ENCODE data around the gene OMA1.
A peak's percentile ranks its signal among the peaks of the same experiment; 100 is the strongest.
"Not testable (repeated sequence)": the region's sequence is repeated elsewhere in the genome, so short reads cannot be mapped to it uniquely, and the experiment has no call there.

OMA1 gene

DNA sequence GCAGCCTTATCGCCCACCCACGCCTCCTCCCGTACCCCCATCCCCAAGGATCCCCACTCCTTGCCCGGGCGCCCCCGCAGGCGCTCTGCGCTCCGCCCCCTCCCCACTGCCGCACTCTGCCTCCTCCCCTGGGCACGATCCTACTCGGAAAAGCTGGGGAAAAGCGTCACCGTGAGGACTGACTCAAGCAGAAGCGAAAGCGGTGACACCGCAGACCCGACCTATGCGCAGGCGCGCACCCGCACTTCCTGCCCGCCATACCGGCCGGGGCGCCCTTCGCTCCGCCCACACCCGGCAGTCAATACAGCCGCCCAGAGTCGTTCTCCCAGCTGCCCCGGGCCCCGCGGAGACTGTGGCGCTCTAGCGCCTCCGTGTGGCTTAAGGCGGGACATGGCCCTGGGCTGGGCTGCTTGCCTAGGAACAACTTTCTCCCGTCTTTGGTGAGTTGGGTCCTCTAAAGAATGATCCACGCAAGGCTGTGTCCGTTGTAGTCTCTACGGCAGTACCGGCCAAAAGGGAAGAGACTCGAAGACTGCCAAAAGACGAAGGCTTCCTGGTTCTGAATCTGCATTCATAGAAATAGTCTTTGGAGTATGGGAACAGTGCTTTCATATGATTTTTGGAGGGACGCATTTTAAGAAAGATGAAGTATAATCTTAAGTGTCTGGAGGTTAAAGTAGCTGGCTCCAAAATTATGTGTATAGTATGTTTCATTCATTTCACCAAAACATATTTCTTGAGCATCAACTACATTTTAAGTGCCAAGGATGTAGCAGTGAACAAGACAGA lies at the start of gene OMA1:
OMA1 (minus strand) TSS at position 207 of the 789 bp plus-strand sequence. CDS start 7,432 bp downstream, outside the sequence.
- peak; percentile 94 for DNase-seq (ENCODE audit: low read depth)
- H3K4me3 ChIP-seq (ENCODE audit: low read depth, low read length), result peak within 1 kb of the TSS; percentile 70

DNA sequence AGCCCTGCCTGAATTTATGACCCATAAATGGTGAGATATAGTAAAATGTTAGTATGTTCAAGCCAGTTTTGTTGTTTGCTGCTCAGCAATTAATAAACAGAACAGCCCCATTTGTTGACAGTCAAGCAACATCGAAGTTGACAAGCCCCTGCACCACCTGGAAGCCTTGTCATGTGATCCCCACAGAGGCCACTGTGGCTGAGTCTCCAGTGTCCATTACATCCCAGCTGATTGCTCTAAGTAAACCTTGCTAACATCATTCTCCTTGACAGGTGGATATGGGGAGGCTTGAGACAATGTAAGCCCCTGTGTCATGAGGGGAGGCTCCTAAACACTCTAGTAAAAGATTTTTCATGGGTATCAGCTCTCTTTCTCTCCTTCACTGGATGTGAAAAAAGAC lies 48.0 kb upstream of the OMA1 start:
- no peak overlapping the region for H3K4me3 ChIP-seq (ENCODE audit: low read depth, low read length)
- DNase-seq (ENCODE audit: low read depth), result no peak

DNA sequence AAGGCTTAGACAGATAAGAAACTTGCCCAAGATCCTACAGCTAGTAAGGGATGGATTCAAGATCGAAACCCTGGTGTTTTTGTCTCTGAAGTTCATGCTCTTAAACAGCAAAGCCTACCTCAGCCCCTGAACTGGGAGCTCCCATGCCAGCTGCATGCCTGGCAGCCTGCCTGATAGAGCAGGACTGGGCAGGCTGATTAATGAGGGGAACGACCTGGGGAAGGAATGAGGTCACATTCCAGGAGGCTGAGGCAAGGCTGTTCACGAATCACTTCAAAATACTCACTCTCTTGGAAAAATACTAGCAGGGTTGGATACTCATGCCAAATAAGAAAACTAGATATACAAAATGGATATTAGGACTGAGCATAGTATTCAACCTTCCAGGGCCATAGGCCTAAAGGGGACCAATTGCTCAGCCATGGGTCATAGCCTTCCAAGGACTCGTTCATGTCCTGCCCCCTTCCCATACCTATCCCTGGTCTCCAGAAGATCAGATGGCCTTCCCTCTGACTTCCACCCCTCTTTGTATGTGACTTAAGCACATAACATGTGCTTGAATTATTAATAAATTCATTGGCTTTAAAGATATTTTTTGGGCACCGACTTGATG lies 46.1 kb upstream of the OMA1 start:
- no peak overlapping the region for H3K4me3 ChIP-seq (ENCODE audit: low read depth, low read length)
- DNase-seq (ENCODE audit: low read depth), result peak; percentile 74

DNA sequence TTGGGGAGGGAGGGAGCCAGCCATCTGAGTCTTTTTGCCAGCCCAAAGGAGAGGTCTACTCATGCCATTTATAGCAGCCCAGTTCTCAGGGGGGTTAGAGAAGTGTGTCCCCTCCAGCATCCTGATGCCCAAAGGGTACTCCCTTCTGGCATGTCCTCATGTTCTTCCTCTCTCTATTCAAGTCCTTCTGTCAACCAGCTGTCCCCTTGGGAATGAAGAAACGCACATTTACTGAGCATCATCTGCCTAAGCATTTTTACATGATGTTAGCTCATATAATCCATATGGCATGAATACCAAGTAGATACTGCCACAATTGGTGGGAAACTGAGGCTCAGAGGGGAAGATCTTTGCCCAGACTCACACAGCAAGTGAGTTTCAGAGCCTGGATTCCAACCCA lies 45.3 kb upstream of the OMA1 start:
- DNase-seq (ENCODE audit: low read depth), result no peak

DNA sequence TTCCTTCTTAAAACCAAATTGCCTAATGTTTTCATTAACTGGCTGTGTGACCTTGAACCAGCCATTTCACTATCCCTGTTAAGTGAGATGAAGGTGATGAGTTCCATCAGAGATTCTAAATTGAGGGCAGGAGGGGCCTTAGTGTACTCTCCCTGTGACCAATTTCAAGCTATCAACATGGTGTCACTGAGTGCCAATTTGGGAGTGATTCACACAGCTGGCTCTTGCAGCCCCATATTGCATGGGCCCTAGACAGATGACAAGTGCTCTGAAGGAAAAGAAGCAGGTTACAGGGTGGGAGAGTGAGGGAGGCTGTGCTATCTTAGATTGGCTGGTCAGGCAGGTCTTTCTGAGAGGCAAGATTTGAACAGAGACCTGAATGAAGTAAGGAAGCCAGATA lies 43.5 kb upstream of the OMA1 start:
- no peak overlapping the region for H3K4me3 ChIP-seq (ENCODE audit: low read depth, low read length)
- DNase-seq (ENCODE audit: low read depth), result no peak

More for the DNA sequence above, 45.3 kb upstream of the OMA1 start:
- H3K4me3 ChIP-seq (ENCODE audit: low read depth, low read length), result no peak overlapping the region

DNA sequence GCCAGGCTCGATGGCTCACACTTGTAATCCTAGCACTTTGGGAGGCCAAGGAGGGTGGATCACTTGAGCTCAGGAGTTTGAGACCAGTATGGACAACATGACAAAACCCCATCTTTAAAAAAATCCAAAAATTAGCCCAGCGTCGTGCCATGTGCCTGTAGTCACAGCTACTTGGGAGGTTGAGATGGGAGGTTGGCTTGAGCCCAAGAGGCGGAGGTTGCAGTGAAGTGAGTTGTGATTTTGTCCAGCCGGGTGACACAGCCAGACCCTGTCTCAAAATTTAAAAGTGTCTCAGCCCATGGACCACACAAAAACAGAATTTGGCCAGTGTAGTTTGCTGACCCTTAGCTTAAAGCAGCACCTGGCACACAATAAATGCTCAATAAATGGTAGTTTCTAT lies 41.9 kb upstream of the OMA1 start:
- no peak overlapping the region for H3K4me3 ChIP-seq (ENCODE audit: low read depth, low read length)
- DNase-seq (ENCODE audit: low read depth), result no peak

DNA sequence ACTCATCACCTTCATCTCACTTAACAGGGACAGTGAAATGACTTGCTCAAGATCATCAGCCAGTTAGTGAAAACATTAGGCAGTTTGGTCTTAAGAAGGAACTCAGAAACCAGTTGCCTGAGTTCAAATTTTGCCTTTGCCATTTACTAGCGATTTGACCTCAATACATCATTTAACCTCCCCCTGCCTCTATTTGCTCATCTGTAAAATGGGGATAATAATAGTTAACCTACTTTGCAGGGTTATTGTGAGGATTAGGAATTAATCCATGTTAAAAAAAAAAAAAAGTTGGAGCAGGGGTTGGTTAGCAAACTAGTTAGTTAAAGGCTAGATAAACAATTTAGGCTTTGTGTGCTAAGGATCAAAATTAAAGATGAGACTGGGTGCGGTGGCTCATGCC lies 41.1 kb upstream of the OMA1 start:
- no peak for DNase-seq (ENCODE audit: low read depth)
- H3K4me3 ChIP-seq (ENCODE audit: low read depth, low read length), result no peak overlapping the region

DNA sequence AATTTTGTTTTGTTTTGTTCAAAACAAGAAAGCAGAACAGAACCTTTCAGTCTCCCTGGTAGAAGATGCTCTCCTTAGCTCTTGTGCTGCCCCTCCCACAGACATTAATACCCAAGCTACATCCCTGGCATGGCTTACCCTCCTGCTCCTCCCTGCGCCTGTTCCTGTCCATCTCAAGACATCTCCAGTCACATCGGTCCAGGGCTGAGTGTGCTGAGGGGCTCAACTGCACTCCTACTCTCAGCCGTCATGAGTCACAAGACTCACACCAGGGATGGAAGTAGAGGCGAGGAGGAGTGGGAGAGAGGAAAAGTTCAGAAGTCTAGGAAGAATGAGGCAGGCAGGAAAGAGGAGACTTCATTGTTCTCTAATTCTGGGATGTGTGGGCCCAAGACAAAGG lies 39.7 kb upstream of the OMA1 start:
- peak; percentile 52 for DNase-seq (ENCODE audit: low read depth)
- no peak overlapping the region for H3K4me3 ChIP-seq (ENCODE audit: low read depth, low read length)

DNA sequence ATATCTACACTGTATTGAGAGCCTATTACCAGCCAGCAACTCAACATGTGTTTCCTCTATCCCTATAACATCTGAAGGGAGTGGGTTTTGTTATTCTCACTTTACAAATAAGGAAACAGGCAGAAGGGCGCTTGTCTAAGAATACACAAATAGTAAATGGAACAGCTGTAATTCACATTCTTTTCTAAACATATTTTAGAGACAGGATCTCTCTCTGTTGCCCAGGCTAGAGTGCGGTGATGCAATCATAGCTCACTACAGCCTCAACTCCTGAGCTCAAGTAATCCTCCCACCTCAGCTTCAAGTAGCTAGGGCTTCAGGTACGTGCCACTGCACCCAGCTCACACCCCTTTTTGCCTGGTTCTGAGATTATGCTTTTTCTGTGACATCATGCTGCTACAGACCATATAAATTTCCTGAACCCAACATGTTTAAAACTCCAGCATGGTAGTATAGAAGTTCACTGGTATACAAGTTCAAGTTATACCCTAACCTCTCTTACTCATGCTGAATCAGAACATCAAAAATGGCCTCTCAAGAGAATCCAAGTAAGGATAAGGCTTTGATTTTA lies 39.1 kb upstream of the OMA1 start:
- DNase-seq (ENCODE audit: low read depth), result no peak

DNA sequence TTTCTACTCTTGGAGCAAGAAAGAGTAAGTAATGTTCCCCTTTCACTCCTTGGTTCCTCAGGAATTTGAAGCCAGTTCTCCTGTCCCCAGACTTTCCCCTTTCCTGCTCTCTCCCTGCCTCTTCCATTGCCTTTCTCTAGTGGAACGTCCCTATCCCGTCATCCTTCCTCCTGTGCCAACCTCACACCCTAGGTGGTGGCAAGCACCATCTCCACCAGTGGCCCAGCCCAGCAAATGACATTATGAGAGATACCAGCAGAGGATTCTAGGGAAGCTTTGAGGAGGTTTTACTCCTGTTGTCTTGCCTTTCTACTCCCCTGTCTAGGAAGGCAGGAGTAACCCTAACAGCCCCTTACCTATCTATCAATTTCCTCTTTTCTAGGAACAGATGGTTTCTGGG lies 38.6 kb upstream of the OMA1 start:
- H3K4me3 ChIP-seq (ENCODE audit: low read depth, low read length), result no peak overlapping the region
- no peak for DNase-seq (ENCODE audit: low read depth)

More for the DNA sequence above, 39.1 kb upstream of the OMA1 start:
- no peak overlapping the region for H3K4me3 ChIP-seq (ENCODE audit: low read depth, low read length)

DNA sequence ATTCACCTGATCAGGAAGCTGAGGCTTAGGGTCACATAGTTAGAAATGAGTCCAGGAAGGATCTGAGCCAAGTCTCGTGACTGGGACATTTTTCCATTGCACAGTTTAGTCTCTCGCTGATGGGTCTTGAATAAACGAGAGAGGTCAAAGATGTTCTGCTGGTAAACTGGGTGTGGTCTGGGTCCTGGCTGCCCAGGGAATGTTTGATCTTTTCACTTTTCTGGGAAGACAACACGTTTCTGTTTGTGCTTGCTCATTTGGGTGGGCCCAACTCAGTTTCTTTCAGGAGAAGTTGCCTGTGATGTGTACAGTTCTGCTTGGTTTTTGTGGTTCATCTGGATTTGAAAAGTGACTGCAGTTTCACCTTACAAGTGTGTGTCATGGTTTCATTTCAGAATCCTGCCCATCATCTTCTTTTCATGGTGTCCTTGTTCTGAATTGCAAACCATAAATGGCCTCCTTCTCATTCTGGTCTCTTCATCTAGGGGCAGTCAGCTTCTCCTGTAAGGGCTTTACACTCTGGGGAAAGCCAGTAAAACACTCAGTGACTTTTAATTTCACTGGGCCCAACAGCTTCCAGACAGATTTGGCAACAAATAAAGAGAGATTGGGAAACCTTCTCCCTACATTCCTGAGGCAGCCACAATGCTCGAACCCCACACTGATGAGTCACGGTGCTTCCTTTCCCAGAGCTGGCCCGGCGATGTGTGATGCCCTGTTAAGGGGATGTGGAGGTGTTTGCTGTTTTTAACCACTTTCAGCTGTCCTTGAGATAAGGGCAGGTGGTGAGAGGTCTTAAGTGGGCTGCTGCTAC lies 37.8 kb upstream of the OMA1 start:
- DNase-seq (ENCODE audit: low read depth), result peak; percentile 89
- H3K4me3 ChIP-seq (ENCODE audit: low read depth, low read length), result no peak overlapping the region

DNA sequence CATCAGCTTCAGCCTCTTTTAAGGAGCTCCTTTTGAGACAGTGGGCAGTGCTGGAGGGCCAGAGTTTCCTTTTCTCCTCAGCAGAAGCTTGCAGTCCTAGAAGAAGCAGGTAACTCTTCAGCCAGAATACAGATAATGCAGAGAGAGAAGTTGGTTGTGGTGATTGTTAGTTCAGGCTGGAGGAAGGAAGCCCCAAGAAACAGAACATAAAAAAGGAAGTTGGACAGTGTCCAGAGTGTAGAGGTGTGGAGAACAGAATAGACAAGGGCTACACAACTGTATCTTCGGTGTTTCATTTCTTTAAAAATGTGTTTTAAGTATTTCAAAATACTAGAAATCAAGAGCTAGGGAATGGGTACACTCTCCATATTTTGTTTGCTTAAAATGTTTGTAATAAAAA lies 37.0 kb upstream of the OMA1 start:
- H3K4me3 ChIP-seq (ENCODE audit: low read depth, low read length), result no peak overlapping the region

DNA sequence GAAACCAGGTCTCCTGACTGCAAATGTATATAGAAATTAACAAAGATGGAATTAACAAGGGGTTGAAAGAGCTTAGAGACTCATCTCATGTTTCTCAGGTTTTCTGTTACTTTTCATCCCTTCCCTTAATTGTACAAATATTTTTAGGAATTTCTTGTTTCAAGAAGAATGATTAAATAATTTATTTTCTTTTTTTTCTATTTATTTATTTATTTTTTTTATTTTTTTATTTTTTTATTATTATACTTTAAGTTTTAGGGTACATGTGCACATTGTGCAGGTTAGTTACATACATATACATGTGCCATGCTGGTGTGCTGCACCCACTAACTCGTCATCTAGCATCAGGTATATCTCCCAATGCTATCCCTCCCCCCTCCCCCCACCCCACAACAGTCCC lies 35.6 kb upstream of the OMA1 start:
- H3K4me3 ChIP-seq (ENCODE audit: low read depth, low read length); DNase-seq (ENCODE audit: low read depth): not testable (repeated sequence)

More for the DNA sequence above, 37.0 kb upstream of the OMA1 start:
- DNase-seq (ENCODE audit: low read depth), result no peak

DNA sequence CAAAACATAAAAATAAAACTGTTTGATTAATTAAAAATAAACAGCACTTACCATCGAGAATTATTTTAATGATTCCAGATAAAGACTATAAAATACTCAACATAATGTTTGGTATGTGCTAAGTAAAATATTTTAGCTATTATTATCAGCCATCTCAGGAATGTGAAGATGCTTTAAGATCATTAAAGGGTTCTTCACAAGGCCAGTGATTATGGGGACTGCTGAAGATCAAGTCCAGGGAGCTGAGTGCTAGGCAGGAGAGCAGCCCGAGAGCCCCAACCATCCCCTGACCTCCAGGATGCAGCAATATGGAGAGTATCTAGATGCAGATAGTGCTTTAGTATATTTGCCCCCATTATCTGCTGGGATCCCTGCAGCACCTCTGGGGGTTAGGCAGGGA lies 35.1 kb upstream of the OMA1 start:
- no peak for DNase-seq (ENCODE audit: low read depth)
- H3K4me3 ChIP-seq (ENCODE audit: low read depth, low read length), result no peak overlapping the region

DNA sequence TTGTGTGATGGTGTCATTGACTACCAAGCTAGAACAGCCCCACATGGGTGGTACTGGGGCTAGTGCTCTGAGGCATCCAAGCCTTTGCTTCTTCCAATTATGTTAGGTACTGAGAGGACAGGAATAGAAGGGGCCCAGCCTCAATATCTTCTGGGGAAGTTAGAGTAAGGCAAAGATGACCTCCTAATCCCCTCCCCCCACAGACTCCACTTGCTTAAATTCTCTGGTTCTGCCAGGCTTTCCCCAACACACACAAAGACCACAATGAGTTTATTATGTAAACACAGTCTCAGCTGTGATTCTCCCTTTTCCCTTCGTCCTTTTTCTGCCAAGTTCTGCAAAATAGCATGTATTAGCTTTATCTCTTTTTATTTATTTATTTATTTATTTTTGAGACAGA lies 33.7 kb upstream of the OMA1 start:
- no peak overlapping the region for H3K4me3 ChIP-seq (ENCODE audit: low read depth, low read length)
- no peak for DNase-seq (ENCODE audit: low read depth)

DNA sequence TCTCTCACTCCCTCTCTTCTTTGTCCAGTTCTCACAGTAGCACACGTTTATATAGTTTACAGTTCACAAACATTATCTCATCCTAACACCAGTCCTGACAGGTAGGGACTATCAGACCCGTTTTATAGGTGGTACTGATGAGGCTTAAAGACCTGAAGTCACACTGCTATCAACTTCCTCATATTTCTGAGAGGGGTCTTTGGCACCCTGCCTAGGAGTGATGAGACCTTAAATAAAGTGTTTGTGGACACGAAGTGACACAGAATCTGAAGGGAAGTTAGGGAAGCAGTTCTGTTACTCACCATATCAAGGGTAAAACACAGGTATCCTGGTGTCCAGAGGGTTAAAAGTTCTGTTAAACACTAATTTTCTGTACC lies 31.1 kb upstream of the OMA1 start:
- no peak for DNase-seq (ENCODE audit: low read depth)
- H3K4me3 ChIP-seq (ENCODE audit: low read depth, low read length), result no peak overlapping the region

DNA sequence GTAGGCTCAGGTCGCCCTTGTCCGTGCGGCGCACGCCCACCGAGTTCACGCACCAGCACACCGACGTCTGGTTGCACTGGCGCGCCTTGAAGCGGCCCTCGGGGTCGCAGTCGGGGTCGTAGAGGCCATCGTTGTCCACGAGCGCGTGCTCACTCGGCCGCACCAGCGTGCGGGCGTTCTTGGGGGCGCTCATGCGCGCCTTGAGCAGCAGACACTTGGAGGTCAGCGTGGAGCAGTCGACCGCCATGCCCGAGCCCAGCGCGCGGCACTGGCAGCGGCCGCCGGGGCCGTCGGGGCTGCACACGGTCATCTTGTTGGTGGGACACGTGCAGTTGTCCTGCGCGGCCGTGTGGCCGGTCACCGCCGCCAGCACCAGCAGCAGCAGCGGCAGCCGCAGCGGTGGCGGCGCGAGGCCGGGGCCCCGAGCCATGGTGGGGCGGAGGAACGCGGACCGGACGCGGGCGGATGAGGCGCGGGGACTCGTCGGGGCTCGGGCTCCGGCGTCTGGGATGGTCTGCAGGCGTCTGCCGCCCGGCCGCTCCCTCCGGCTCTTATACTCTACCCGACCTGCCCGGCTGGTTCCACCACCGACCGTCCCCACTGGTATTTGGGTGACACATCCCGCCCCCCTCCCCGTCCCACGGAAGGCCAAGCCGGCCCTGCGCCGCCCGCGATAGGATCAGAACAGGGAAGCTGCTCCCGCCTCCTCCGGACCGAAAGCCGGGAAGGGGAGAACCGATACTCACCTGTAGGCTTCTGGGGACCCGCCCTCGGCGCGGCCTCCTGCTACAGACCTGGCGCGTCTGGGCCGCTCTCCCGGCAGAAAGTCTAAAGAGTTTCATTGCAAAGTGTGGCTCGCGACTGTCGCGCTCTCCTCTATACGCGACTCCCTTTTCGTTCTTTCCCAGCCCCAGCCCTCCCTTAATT lies 30.5 kb upstream of the OMA1 start, which contains the start of gene TACSTD2:
TACSTD2 (minus strand) TSS at position 526 of the 927 bp plus-strand sequence; CDS start at position 430, 96 bp downstream.
- peak within 1 kb of the TSS; percentile 35 for H3K4me3 ChIP-seq (ENCODE audit: low read depth, low read length)
- no peak for DNase-seq (ENCODE audit: low read depth)

DNA sequence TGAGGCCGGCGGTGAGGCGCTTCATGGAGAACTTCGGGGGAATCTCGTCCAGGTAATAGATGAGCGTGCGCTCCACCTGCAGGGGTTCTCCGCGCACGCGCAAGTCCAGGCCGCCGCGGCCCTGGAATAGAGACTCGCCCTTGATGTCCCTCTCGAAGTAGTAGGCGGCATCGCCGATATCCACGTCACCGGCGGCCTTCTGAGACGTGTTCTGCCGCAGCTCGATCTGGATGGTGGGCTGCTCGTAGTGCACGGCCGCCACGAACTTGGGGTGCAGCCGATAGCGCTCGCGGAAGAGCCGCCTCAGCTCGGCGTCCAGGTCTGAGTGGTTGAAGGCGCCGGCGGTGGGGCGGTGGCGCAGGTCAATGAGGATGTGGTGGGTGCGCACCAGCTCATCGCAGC lies 29.8 kb upstream of the OMA1 start:
- peak overlapping the region; percentile 35 for H3K4me3 ChIP-seq (ENCODE audit: low read depth, low read length)
- DNase-seq (ENCODE audit: low read depth), result no peak

All from skeletal muscle cell (primary cell).